Mesenchymal stem cell (in vitro differentiated cells and primary cell): Measurements from ENCODE around the gene UBE2L5.
"Not testable (repeated sequence)": the region's sequence is repeated elsewhere in the genome, so short reads cannot be mapped to it uniquely, and the experiment has no call there.

Experiments used
- DNase-seq: peaks from one replicate; pipeline ENCODE4 v3.0.0-alpha.2; 2013
- H2AFZ ChIP-seq: one replicate; pipeline ENCODE4 v1.6.1; 2013; ENCODE audit warnings: low read depth, mild to moderate bottlenecking, control low read depth, inconsistent platforms, low read length, moderate library complexity
- H2AK5ac ChIP-seq: 2 replicates; pipeline ENCODE4 v1.6.1; 2013; ENCODE audit warnings: low read length, moderate library complexity, mild to moderate bottlenecking, inconsistent platforms; ENCODE audit not compliant: severe bottlenecking
- H2BK120ac ChIP-seq: one replicate; pipeline ENCODE4 v1.6.1; 2013; ENCODE audit warnings: low read depth, mild to moderate bottlenecking, inconsistent platforms, low read length, moderate library complexity
- H2BK12ac ChIP-seq, 2 experiments: one replicate each; pipeline ENCODE4 v1.6.1; 2013; ENCODE audit warnings: inconsistent platforms in 2 of 2, low read length in 2 of 2, mild to moderate bottlenecking in 2 of 2, moderate library complexity in 2 of 2, control low read depth in 1 of 2
- H2BK15ac ChIP-seq: one replicate; pipeline ENCODE4 v1.6.1; 2013; ENCODE audit warnings: mild to moderate bottlenecking, low read depth, inconsistent platforms; ENCODE audit not compliant: poor library complexity, severe bottlenecking
- H2BK5ac ChIP-seq: 2 replicates; pipeline ENCODE4 v1.6.1; 2013; ENCODE audit warnings: low read depth, mild to moderate bottlenecking, low read length, control low read depth, inconsistent platforms; ENCODE audit not compliant: poor library complexity, severe bottlenecking
- H3K14ac ChIP-seq, 2 experiments: one replicate each; pipeline ENCODE4 v1.6.1; 2013; ENCODE audit warnings: inconsistent platforms in 2 of 2, low read length in 2 of 2, control low read depth in 1 of 2, mild to moderate bottlenecking in 1 of 2, moderate library complexity in 1 of 2
- H3K18ac ChIP-seq, 2 experiments: one replicate each; pipeline ENCODE4 v1.6.1; 2013; ENCODE audit warnings: inconsistent platforms in 2 of 2, low read length in 2 of 2, control low read depth in 1 of 2, low read depth in 1 of 2, mild to moderate bottlenecking in 1 of 2
- H3K23ac ChIP-seq, 2 experiments: one replicate each; pipeline ENCODE4 v1.6.1; 2013; ENCODE audit warnings: inconsistent platforms in 2 of 2, low read length in 2 of 2, mild to moderate bottlenecking in 2 of 2, moderate library complexity in 2 of 2, control low read depth in 1 of 2
- H3K27ac ChIP-seq: 2 replicates; pipeline ENCODE4 v1.5.1; 2013; ENCODE audit warnings: mild to moderate bottlenecking, moderate library complexity, low read length, control low read depth, inconsistent platforms; ENCODE audit not compliant: poor library complexity, severe bottlenecking
- H3K27me3 ChIP-seq, 2 experiments: 2 replicates each; pipeline versions ENCODE4 v1.6.1 to v1.7.0; 2013; ENCODE audit warnings: low read length in 2 of 2, mild to moderate bottlenecking in 2 of 2, moderate library complexity in 2 of 2, control low read depth in 1 of 2, inconsistent platforms in 1 of 2; ENCODE audit not compliant: control insufficient read depth in 1 of 2, insufficient read depth in 1 of 2
- H3K36me3 ChIP-seq, 2 experiments: 2 replicates each; pipeline versions ENCODE4 v1.6.1 to v1.7.0; 2013; ENCODE audit warnings: low read length in 2 of 2, control low read depth in 1 of 2, inconsistent platforms in 1 of 2, low read depth in 1 of 2, mild to moderate bottlenecking in 1 of 2; ENCODE audit not compliant: insufficient read depth in 2 of 2, control insufficient read depth in 1 of 2
- H3K4ac ChIP-seq, 2 experiments: one replicate each; pipeline ENCODE4 v1.6.1; 2013; ENCODE audit warnings: inconsistent platforms in 2 of 2, low read length in 2 of 2, mild to moderate bottlenecking in 2 of 2, moderate library complexity in 2 of 2, control low read depth in 1 of 2, low read depth in 1 of 2
- H3K4me1 ChIP-seq: 2 replicates; pipeline ENCODE4 v1.6.1; 2013; ENCODE audit warnings: low read depth, low read length, control low read depth; ENCODE audit not compliant: control insufficient read depth, insufficient read depth
- H3K4me2 ChIP-seq: 2 replicates; pipeline ENCODE4 v1.6.1; 2013; ENCODE audit warnings: low read length, mild to moderate bottlenecking, inconsistent platforms; ENCODE audit not compliant: poor library complexity, severe bottlenecking
- H3K4me3 ChIP-seq, 2 experiments: 2 replicates each; pipeline versions ENCODE4 v1.5.1 to v1.7.0; 2013; ENCODE audit warnings: low read length in 2 of 2, mild to moderate bottlenecking in 2 of 2, control low read depth in 1 of 2, low read depth in 1 of 2; ENCODE audit not compliant: insufficient read depth in 1 of 2
- H3K79me1 ChIP-seq: replicated peaks from 2 replicates; pipeline ENCODE4 v1.6.1; 2013; ENCODE audit warnings: mild to moderate bottlenecking, control low read depth, low read length, inconsistent platforms; ENCODE audit not compliant: poor library complexity, severe bottlenecking
- H3K9ac ChIP-seq: 2 replicates; pipeline ENCODE4 v1.7.0; 2013; ENCODE audit warnings: mild to moderate bottlenecking, low read length, moderate library complexity
- H3K9me3 ChIP-seq: 2 replicates; pipeline ENCODE4 v1.7.0; 2013; ENCODE audit warnings: mild to moderate bottlenecking, low read length; ENCODE audit not compliant: control insufficient read depth
- H4K8ac ChIP-seq: one replicate; pipeline ENCODE4 v1.6.1; 2013; ENCODE audit warnings: inconsistent platforms, mild to moderate bottlenecking, low read length, moderate library complexity
- H4K91ac ChIP-seq: one replicate; pipeline ENCODE4 v1.6.1; 2013; ENCODE audit warnings: mild to moderate bottlenecking, low read length, inconsistent platforms
- WGBS: methylation state at CpG from one replicate; pipeline ENCODE4 v1.1.7; 2013; ENCODE audit warnings: mixed read lengths; 5-methylcytosine and 5-hydroxymethylcytosine counted together

Gene UBE2L5

DNA sequence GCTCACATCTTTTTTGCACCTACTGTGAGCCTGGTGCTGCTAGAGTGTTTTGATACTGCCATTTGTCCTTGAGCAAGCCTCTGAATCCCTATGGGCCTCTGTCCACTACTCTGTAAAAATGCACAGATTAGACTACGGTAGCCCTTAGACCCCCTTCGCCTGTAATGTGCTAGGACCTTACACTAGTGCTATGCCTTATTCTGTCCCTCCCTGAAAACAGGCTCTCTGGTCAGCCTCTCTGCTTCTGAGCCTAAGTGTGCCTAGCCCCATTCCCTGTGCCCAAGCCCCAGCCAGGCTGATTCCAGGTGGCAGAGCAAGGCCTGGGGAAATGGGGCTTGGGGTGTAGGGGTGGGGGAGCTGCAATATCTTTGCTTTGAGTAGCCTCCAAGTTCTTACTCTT, 32.7 kb downstream of the UBE2L5 start:
- H3K23ac ChIP-seq, result no peak overlapping the region
- H3K4me1 ChIP-seq, result no peaks in the 10 kb centered on the region
- no peak for DNase-seq
- no peak overlapping the region for H3K27ac ChIP-seq
- no peak overlapping the region for H3K4me3 ChIP-seq
- H2AK5ac ChIP-seq, result no peak overlapping the region
- H2BK15ac ChIP-seq, result no peak overlapping the region
- H4K8ac ChIP-seq, result peak overlapping the region; percentile 51
- WGBS, result 94% methylated on average over 2 of the region's 2 CpGs
- H3K27me3 ChIP-seq, result no peaks in the 10 kb centered on the region
- H3K4ac ChIP-seq, result no peak overlapping the region
- no peak overlapping the region for H2AFZ ChIP-seq
- no peak overlapping the region for H3K4me2 ChIP-seq
- no peak overlapping the region for H2BK12ac ChIP-seq
- no peak overlapping the region for H2BK5ac ChIP-seq
- H4K91ac ChIP-seq, result no peak overlapping the region
- H3K36me3 ChIP-seq, result peaks cover 4 to 21% of the 10 kb centered on the region in 2 experiments
- H3K14ac ChIP-seq, result no peak overlapping the region
- H3K18ac ChIP-seq, result no peak overlapping the region
- H2BK120ac ChIP-seq, result no peak overlapping the region
- H3K9me3 ChIP-seq, result no peaks in the 10 kb centered on the region
- no peak overlapping the region for H3K9ac ChIP-seq
- no peaks in the 10 kb centered on the region for H3K79me1 ChIP-seq

DNA sequence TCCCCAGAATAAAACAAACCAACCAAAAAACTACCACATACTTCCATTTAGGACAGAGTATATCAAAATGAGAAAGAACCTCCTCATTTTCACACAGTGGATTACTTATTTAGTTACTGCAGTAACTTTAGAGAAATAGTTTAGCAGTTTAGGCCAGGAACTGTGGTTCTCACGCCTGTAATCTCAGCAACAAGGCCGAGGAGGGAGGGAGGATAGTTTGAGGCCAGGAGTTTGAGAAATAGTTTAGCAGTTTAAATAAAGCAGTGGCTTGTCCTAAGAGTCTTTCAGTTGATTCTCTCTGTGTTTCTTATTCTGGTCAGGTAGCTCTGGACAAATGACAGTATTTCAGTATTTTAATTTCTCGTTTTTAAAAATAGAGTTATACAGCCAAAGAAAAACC, 34.0 kb downstream of the UBE2L5 start:
- H3K4me2 ChIP-seq, result no peak overlapping the region

GRCh38 chr13:30457306-30457891, 35.1 kb downstream of the UBE2L5 start:
- no peak overlapping the region for H2AFZ ChIP-seq
- no peak overlapping the region for H2AK5ac ChIP-seq
- H3K4me2 ChIP-seq, result no peak overlapping the region
- no peak overlapping the region for H2BK15ac ChIP-seq
- H3K4ac ChIP-seq, result no peak overlapping the region
- H3K9ac ChIP-seq, result no peak overlapping the region
- H2BK5ac ChIP-seq, result no peak overlapping the region
- peaks cover 4 to 34% of the 10 kb centered on the region in 2 experiments for H3K36me3 ChIP-seq
- H3K14ac ChIP-seq, result no peak overlapping the region
- no peak overlapping the region for H3K4me3 ChIP-seq
- no peak for DNase-seq
- H3K23ac ChIP-seq, result no peak overlapping the region
- no peak overlapping the region for H4K91ac ChIP-seq
- no peak overlapping the region for H2BK120ac ChIP-seq
- no peaks in the 10 kb centered on the region for H3K9me3 ChIP-seq
- no peaks in the 10 kb centered on the region for H3K27me3 ChIP-seq
- H4K8ac ChIP-seq, result no peak overlapping the region
- H2BK12ac ChIP-seq, result no peak overlapping the region
- no peak overlapping the region for H3K18ac ChIP-seq
- H3K27ac ChIP-seq, result no peak overlapping the region
- H3K4me1 ChIP-seq, result no peaks in the 10 kb centered on the region
- H3K79me1 ChIP-seq, result no peaks in the 10 kb centered on the region
- 72% methylated on average over 2 of the region's 3 CpGs for WGBS

More for the DNA sequence above, 34.0 kb downstream of the UBE2L5 start:
- peaks cover 4 to 23% of the 10 kb centered on the region in 2 experiments for H3K36me3 ChIP-seq
- no peak overlapping the region for H3K23ac ChIP-seq
- H3K4me1 ChIP-seq, result no peaks in the 10 kb centered on the region
- H2BK120ac ChIP-seq, result no peak overlapping the region
- 80% methylated on average over 2 of the region's 3 CpGs for WGBS
- H4K91ac ChIP-seq, result no peak overlapping the region
- no peak overlapping the region for H2BK5ac ChIP-seq
- no peaks in the 10 kb centered on the region for H3K27me3 ChIP-seq
- H2BK12ac ChIP-seq, result no peak overlapping the region
- no peak overlapping the region for H4K8ac ChIP-seq
- no peak overlapping the region for H3K27ac ChIP-seq
- H3K79me1 ChIP-seq, result no peaks in the 10 kb centered on the region
- H3K18ac ChIP-seq, result no peak overlapping the region
- no peak overlapping the region for H2AFZ ChIP-seq
- H3K4ac ChIP-seq, result no peak overlapping the region
- H2BK15ac ChIP-seq, result no peak overlapping the region
- no peaks in the 10 kb centered on the region for H3K9me3 ChIP-seq
- H2AK5ac ChIP-seq, result no peak overlapping the region
- no peak overlapping the region for H3K14ac ChIP-seq
- no peak overlapping the region for H3K4me3 ChIP-seq
- DNase-seq, result no peak
- peak overlapping the region; percentile 30 for H3K9ac ChIP-seq

- not testable (repeated sequence) for H3K4me1 ChIP-seq, H2BK12ac ChIP-seq, H2BK120ac ChIP-seq, H3K27me3 ChIP-seq, H2BK15ac ChIP-seq, H3K14ac ChIP-seq, H3K18ac ChIP-seq, H3K9me3 ChIP-seq, H4K91ac ChIP-seq, H3K79me1 ChIP-seq, H3K23ac ChIP-seq, H4K8ac ChIP-seq, H3K4me2 ChIP-seq, H2AK5ac ChIP-seq, H3K27ac ChIP-seq, H3K4ac ChIP-seq, H2BK5ac ChIP-seq, H2AFZ ChIP-seq
- Histone ChIP-seq H3K36me3 (peaks cover 4 to 43% of the 10 kb centered on the region in 2 experiments), H3K9ac (peak overlapping the region; percentile 98), H3K4me3 (peak overlapping the region in 1 of 2 experiments; percentile 85)
- peak; percentile 53 for DNase-seq
- no CpG with 5 or more reads among the region's 3 CpGs for WGBS
These were observed 39.2 kb downstream of the UBE2L5 start for GRCh38 chr13:30461279-30462066.
